Pancreas (tissue), 10 donors: ENCODE data around the gene OVOL2. TPM values are rescaled to one million over a fixed set of nuclear protein-coding genes. Genes with fewer than 3 reads are reported as not detected.
"Not testable (repeated sequence)": the region's sequence is repeated elsewhere in the genome, so short reads cannot be mapped to it uniquely, and the experiment has no call there.

Source experiments
- ATAC-seq, 4 donors: fragments of 200-7000 bp; cut with Tn5 transposase; one replicate each; pipeline versions ENCODE4 v1.8.0 to v1.9.1; 2020; ENCODE audit warnings: mild to moderate bottlenecking in 4 of 4, moderate library complexity in 4 of 4
- DNase-seq, 6 donors: peaks; one replicate each; pipeline ENCODE4 v3.0.0-alpha.2; 2020
- FAIRE-seq: peaks from 2 replicates; lab custom pipeline; 2012; peaks lifted over from hg19 to GRCh38; lab: Jason Lieb, UNC
- H3K27ac ChIP-seq, 4 donors: fragments of 200-600 bp; sonication (generic); 1 replicate in 3 of 4; 2 replicates in 1 of 4; pipeline versions ENCODE4 v1.5.0 to v1.8.0; 2020
- H3K27me3 ChIP-seq, 4 donors: fragments of 200-600 bp; one replicate each; pipeline ENCODE4 v1.8.0; 2021
- H3K36me3 ChIP-seq, 3 donors: fragments of 200-600 bp; sonication (generic) in 1 of 3; one replicate each; pipeline versions ENCODE4 v1.5.0 to v1.8.0; 2020 to 2021
- H3K4me1 ChIP-seq, 3 donors: fragments of 200-600 bp; one replicate each; pipeline ENCODE4 v1.8.0; 2021
- H3K4me3 ChIP-seq, 4 donors: fragments of 200-600 bp; sonication (generic) in 2 of 4; one replicate each; pipeline versions ENCODE4 v1.5.0 to v1.8.0; 2020 to 2021
- H3K9me3 ChIP-seq, 4 donors: fragments of 200-600 bp; one replicate each; pipeline ENCODE4 v1.8.0; 2021
- CTCF ChIP-seq, 4 donors: fragments of 200-600 bp; sonication (generic) in 3 of 4; IDR thresholded peaks; one replicate each; pipeline versions ENCODE4 v1.5.0 to v1.8.0; 2021; ENCODE audit warnings: antibody characterized with exemption in 4 of 4
- WGBS, 2 donors: extraction: QIAGEN DNeasy Blood & Tissue Kit; methylation state at CpG; one replicate each; pipeline ENCODE4 v1.1.7; 2013; 5-methylcytosine and 5-hydroxymethylcytosine counted together
- intact Hi-C, 3 donors: fragments of 100-400 bp; cut with DNase I; formaldehyde crosslinking; loops; one replicate each; pipeline versions ENCODE4 v1.11.1 to v1.14.2; 2022
- polyA plus RNA-seq, 2 donors: library from polyadenylated mRNA; stranded (reverse); fragments of 200-250 nt; gene quantifications; one replicate each; pipeline ENCODE4 v1.2.3, GENCODE V29; 2013
- total RNA-seq, 6 donors: library from RNA; stranded (reverse); fragmentation: NEBNext Ultra II Directional in 4 of 6; extraction: Animal tissue kit (Norgen Biotek cat#: 25700) in 4 of 6; gene quantifications; one replicate each; pipeline versions ENCODE4 v1.2.1 to v1.2.4, GENCODE V29; 2021 to 2023
- donor health status: healthy with polysubstance abuse.
- donor health status: DM: no; HTN: no; CAD: no; lungs with moderate emphysema.
- donor health status: DM: no; HTN: no; CAD: no.
- donor health status: control.
- donor health status: control.
- donor health status: Bipolar disorder and iron deficiency.
- donor health status: DM: yes; HTN: yes; CAD: no.
- donor health status: DM: no; HTN: no; CAD: no.
- donor health status: DM: no; HTN: no; CAD: no.
- donor health status: DM: yes; HTN: yes; CAD: no.

Gene OVOL2
- 1 to 10 TPM; 4.2 to 7.9 (median 4.9) TPM for total RNA-seq
- 1 to 10 TPM; 4.4 to 6.6 TPM for polyA plus RNA-seq

GRCh38 chr20:18057101-18057993 lies at the start of gene OVOL2:
TSS of gene OVOL2 (minus strand) at chr20:18057916. CDS start at chr20:18057634, 282 bp downstream.
- peak within 1 kb of the TSS; percentile 62 to 87 (median 74) for H3K27ac ChIP-seq
- FAIRE-seq (no peak), ATAC-seq (peak; percentile 85 to 92 (median 90)), DNase-seq (peak; percentile 88 to 97 (median 94))
- TF ChIP-seq CTCF (IDR thresholded peaks at IDR 0.05) = no peak
- WGBS, 2 donors = 1% methylated on average over 68 to 69 of the region's 73 CpGs
- H3K36me3 ChIP-seq = no peaks in the 10 kb centered on the region
- H3K27me3 ChIP-seq = no peaks in the 10 kb centered on the region
- intact Hi-C loops = no loop called here
- no peaks in the 10 kb centered on the region for H3K9me3 ChIP-seq
- peaks cover 0 to 8% (median 0%) of the 10 kb centered on the region in 3 donors for H3K4me1 ChIP-seq
- H3K4me3 ChIP-seq = peak within 1 kb of the TSS; percentile 46 to 71 (median 70)

GRCh38 chr20:18103497-18103896 lies 45.8 kb upstream of the OVOL2 start:
- 9 to 12% methylated on average over 1 of the region's 1 CpG for WGBS, 2 donors
- FAIRE-seq (no peak), ATAC-seq (peak in 2 of 4 donors; percentile 44 to 63), DNase-seq (no peak)
- intact Hi-C loops = no loop called here
- no peak overlapping the region for H3K4me3 ChIP-seq
- no peaks in the 10 kb centered on the region for H3K27me3 ChIP-seq
- H3K36me3 ChIP-seq = no peaks in the 10 kb centered on the region
- H3K27ac ChIP-seq = no peak overlapping the region
- TF ChIP-seq CTCF (IDR thresholded peaks at IDR 0.05) = no peak
- H3K9me3 ChIP-seq = no peaks in the 10 kb centered on the region
- H3K4me1 ChIP-seq = no peaks in the 10 kb centered on the region

- Histone ChIP-seq H3K4me3 (no peak overlapping the region), H3K27ac (no peak overlapping the region), H3K36me3 (no peaks in the 10 kb centered on the region), H3K9me3 (no peaks in the 10 kb centered on the region), H3K4me1 (no peaks in the 10 kb centered on the region), H3K27me3 (no peaks in the 10 kb centered on the region)
- intact Hi-C loops = no loop called here
- ATAC-seq (no peak), FAIRE-seq (no peak), DNase-seq (no peak)
- WGBS, 2 donors = 40 to 48% methylated on average over 7 of the region's 7 CpGs
- TF ChIP-seq CTCF (IDR thresholded peaks at IDR 0.05) = no peak
These were observed 43.6 kb upstream of the OVOL2 start for GRCh38 chr20:18101125-18101810.

- H3K27me3 ChIP-seq, ATAC-seq, DNase-seq, intact Hi-C loops, H3K36me3 ChIP-seq, FAIRE-seq, H3K9me3 ChIP-seq, H3K4me3 ChIP-seq, H3K4me1 ChIP-seq, H3K27ac ChIP-seq: not testable (repeated sequence)
- WGBS, 2 donors = 93% methylated on average over 11 of the region's 11 CpGs
These were observed 42.9 kb upstream of the OVOL2 start for GRCh38 chr20:18100569-18100968.

- DNase-seq (no peak), FAIRE-seq (no peak), ATAC-seq (no peak)
- Histone ChIP-seq H3K36me3 (no peaks in the 10 kb centered on the region), H3K27me3 (no peaks in the 10 kb centered on the region), H3K27ac (no peak overlapping the region), H3K9me3 (no peaks in the 10 kb centered on the region), H3K4me1 (no peaks in the 10 kb centered on the region), H3K4me3 (no peak overlapping the region)
- intact Hi-C loops = no loop called here
- whole genome bisulfite sequencing, 2 donors = 70 to 76% methylated on average over 5 of the region's 5 CpGs
- TF ChIP-seq CTCF (IDR thresholded peaks at IDR 0.05) = no peak
These were observed 36.5 kb upstream of the OVOL2 start for GRCh38 chr20:18094191-18094590.
